ENCODE data around the gene RAET1L. TPM values are rescaled to one million over a fixed set of nuclear protein-coding genes. Genes with fewer than 3 reads are reported as not detected.

RAET1L gene
- total and polyA plus RNA-seq, 10 of the 15 experiments (the other 5 are each of a cell fraction or from before 2014, with no cell fraction given): not detected

DNA sequence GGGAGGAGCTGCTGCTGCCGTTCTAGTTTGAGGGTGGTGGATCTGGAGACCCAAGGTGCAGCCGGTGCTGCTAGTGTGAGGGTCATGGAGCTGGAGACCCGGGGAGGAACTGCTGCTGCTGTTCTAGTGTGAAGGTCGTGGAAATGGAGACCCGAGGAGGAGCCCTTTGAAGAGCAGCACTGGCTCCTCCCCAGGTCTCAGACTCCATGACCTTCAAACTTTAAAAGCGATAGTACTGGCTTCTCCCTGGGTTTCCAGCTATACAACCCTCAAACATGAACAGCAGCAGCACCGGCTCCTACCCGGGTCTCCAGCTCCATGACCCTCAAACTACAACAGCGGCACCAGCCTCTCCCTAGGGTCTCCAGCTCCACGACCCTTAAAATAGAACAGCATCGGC lies 28.1 kb upstream of the RAET1L start:
- Histone ChIP-seq H3K27ac (ENCODE audit: control insufficient read depth, insufficient read depth) (no peak overlapping the region), H3K4me3 (no peak overlapping the region), H2AFZ (ENCODE audit: control insufficient read depth, low read depth, low read length) (no peak overlapping the region), H4K20me1 (ENCODE audit: control insufficient read depth, insufficient read depth) (no peaks in the 10 kb centered on the region), H3K36me3 (ENCODE audit: control insufficient read depth in 2 of 2, insufficient read depth in 2 of 2, low read length in 1 of 2) (no peaks in the 10 kb centered on the region), H3K9ac (ENCODE audit: control insufficient read depth, insufficient read depth, low read length) (no peak overlapping the region), H3K4me2 (ENCODE audit: control insufficient read depth, insufficient read depth) (no peak overlapping the region), H3K79me2 (ENCODE audit: control insufficient read depth, insufficient read depth, low read length) (no peaks in the 10 kb centered on the region), H3K4me1 (ENCODE audit: control insufficient read depth, insufficient read depth, low read length) (no peaks in the 10 kb centered on the region), H3K9me3 (replicated peaks; ENCODE audit: control insufficient read depth, insufficient read depth, low read length) (no peaks in the 10 kb centered on the region; the same call in 2 of the 3 replicates), H3K27me3 (replicated peaks in 1 of 2; ENCODE audit: control insufficient read depth in 2 of 2, insufficient read depth in 2 of 2, low read length in 1 of 2) (peaks cover 2 to 5% of the 10 kb centered on the region in 2 experiments; a peak in 2 of 4 replicates)
- ATAC-seq (no peak), FAIRE-seq (no peak), DNase-seq (ENCODE audit: low read depth, low spot score) (no peak)
- no TSS peak for BruUV-seq (replicated peaks)
- ChIA-PET RAD21 (ENCODE audit: unreplicated experiment) (no interaction called here), POLR2A (no interaction called here), CTCF (interaction anchor here (0.7 to 3.5 kb wide), 5 partner anchors 18 to 764 kb away, joined by 3 to 17 read pairs (median 3); no protein-coding TSS in a partner anchor), SMC1A (ENCODE audit: uncharacterized antibody, unreplicated experiment) (interaction anchor here (1.4 kb wide), 1 partner anchor 84 kb away, joined by 3 read pairs; no protein-coding TSS in a partner anchor)
- intact Hi-C loops (cut with micrococcal nuclease; ENCODE audit: unreplicated experiment) (no loop called here), in situ Hi-C loops (cut with MboI) (no loop called here)
- WGBS (ENCODE audit: insufficient coverage, insufficient replicate concordance, low lambda C conversion rate, missing lambda C conversion rate): 37% methylated on average over 11 of the region's 11 CpGs
- TF ChIP-seq, protein P1, sequence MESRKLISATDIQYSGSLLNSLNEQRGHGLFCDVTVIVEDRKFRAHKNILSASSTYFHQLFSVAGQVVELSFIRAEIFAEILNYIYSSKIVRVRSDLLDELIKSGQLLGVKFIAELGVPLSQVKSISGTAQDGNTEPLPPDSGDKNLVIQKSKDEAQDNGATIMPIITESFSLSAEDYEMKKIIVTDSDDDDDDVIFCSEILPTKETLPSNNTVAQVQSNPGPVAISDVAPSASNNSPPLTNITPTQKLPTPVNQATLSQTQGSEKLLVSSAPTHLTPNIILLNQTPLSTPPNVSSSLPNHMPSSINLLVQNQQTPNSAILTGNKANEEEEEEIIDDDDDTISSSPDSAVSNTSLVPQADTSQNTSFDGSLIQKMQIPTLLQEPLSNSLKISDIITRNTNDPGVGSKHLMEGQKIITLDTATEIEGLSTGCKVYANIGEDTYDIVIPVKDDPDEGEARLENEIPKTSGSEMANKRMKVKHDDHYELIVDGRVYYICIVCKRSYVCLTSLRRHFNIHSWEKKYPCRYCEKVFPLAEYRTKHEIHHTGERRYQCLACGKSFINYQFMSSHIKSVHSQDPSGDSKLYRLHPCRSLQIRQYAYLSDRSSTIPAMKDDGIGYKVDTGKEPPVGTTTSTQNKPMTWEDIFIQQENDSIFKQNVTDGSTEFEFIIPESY (IDR thresholded peaks at IDR 0.05): no peak
- TF ChIP-seq, protein P2, sequence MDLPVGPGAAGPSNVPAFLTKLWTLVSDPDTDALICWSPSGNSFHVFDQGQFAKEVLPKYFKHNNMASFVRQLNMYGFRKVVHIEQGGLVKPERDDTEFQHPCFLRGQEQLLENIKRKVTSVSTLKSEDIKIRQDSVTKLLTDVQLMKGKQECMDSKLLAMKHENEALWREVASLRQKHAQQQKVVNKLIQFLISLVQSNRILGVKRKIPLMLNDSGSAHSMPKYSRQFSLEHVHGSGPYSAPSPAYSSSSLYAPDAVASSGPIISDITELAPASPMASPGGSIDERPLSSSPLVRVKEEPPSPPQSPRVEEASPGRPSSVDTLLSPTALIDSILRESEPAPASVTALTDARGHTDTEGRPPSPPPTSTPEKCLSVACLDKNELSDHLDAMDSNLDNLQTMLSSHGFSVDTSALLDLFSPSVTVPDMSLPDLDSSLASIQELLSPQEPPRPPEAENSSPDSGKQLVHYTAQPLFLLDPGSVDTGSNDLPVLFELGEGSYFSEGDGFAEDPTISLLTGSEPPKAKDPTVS (IDR thresholded peaks at IDR 0.05; ENCODE audit: low read depth, low read length): no peak
- TF ChIP-seq NFYA (IDR thresholded peaks at IDR 0.05; ENCODE audit: borderline replicate concordance, low read depth, low read length) (no peak), POLR2A (IDR thresholded peaks at IDR 0.05; ENCODE audit: low read depth, low read length) (no peak), NR2C1 (IDR thresholded peaks at IDR 0.05) (no peak), SUPT20H (IDR thresholded peaks at IDR 0.05; ENCODE audit: borderline replicate concordance, control insufficient read depth, low read depth, low read length) (no peak), ZBED1 (IDR thresholded peaks at IDR 0.05; ENCODE audit: borderline replicate concordance) (no peak), BRCA1 (IDR thresholded peaks at IDR 0.05; ENCODE audit: low read depth, low read length) (no peak), TCF7 (IDR thresholded peaks at IDR 0.05; ENCODE audit: borderline replicate concordance) (no peak), ZSCAN29 (IDR thresholded peaks at IDR 0.05) (no peak), NRF1 (conservative IDR thresholded peaks at IDR 0.05; ENCODE audit: low read depth, low read length) (no peak), MTA3 (IDR thresholded peaks at IDR 0.05; ENCODE audit: borderline replicate concordance, low read length) (no peak), DPF2 (IDR thresholded peaks at IDR 0.05) (no peak), KDM1A (IDR thresholded peaks at IDR 0.05; ENCODE audit: borderline replicate concordance) (no peak), ASH2L (IDR thresholded peaks at IDR 0.05; ENCODE audit: borderline replicate concordance, low read depth) (no peak), POU2F2 (IDR thresholded peaks at IDR 0.05; ENCODE audit: borderline replicate concordance, low read depth, low read length) (no peak)
- TF ChIP-seq, protein P3, sequence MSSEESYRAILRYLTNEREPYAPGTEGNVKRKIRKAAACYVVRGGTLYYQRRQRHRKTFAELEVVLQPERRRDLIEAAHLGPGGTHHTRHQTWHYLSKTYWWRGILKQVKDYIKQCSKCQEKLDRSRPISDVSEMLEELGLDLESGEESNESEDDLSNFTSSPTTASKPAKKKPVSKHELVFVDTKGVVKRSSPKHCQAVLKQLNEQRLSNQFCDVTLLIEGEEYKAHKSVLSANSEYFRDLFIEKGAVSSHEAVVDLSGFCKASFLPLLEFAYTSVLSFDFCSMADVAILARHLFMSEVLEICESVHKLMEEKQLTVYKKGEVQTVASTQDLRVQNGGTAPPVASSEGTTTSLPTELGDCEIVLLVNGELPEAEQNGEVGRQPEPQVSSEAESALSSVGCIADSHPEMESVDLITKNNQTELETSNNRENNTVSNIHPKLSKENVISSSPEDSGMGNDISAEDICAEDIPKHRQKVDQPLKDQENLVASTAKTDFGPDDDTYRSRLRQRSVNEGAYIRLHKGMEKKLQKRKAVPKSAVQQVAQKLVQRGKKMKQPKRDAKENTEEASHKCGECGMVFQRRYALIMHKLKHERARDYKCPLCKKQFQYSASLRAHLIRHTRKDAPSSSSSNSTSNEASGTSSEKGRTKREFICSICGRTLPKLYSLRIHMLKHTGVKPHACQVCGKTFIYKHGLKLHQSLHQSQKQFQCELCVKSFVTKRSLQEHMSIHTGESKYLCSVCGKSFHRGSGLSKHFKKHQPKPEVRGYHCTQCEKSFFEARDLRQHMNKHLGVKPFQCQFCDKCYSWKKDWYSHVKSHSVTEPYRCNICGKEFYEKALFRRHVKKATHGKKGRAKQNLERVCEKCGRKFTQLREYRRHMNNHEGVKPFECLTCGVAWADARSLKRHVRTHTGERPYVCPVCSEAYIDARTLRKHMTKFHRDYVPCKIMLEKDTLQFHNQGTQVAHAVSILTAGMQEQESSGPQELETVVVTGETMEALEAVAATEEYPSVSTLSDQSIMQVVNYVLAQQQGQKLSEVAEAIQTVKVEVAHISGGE (CRISPR knock-in tag; IDR thresholded peaks at IDR 0.05): no peak
- TF ChIP-seq, protein P4, sequence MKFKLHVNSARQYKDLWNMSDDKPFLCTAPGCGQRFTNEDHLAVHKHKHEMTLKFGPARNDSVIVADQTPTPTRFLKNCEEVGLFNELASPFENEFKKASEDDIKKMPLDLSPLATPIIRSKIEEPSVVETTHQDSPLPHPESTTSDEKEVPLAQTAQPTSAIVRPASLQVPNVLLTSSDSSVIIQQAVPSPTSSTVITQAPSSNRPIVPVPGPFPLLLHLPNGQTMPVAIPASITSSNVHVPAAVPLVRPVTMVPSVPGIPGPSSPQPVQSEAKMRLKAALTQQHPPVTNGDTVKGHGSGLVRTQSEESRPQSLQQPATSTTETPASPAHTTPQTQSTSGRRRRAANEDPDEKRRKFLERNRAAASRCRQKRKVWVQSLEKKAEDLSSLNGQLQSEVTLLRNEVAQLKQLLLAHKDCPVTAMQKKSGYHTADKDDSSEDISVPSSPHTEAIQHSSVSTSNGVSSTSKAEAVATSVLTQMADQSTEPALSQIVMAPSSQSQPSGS (IDR thresholded peaks at IDR 0.05; ENCODE audit: low read length): no peak
